Measurements from ENCODE around the gene ARHGEF7.
"Not testable (repeated sequence)": the region's sequence is repeated elsewhere in the genome, so short reads cannot be mapped to it uniquely, and the experiment has no call there.

Gene ARHGEF7

GRCh38 chr13:111251646-111252445 is 136.7 kb downstream of the ARHGEF7 start:
- DNase-seq (ENCODE audit: extremely low read depth, low read depth) = no peak
- H3K4me3 ChIP-seq (replicated peaks; ENCODE audit: low read depth, low read length) = no peak overlapping the region
- TF ChIP-seq CTCF (IDR thresholded peaks at IDR 0.05; ENCODE audit: low read depth, low read length, missing control alignments) = no peak

GRCh38 chr13:111252446-111253364 is 137.6 kb downstream of the ARHGEF7 start:
- H3K4me3 ChIP-seq (replicated peaks; ENCODE audit: low read depth, low read length) = no peak overlapping the region
- DNase-seq (ENCODE audit: extremely low read depth, low read depth) = no peak
- no peak for TF ChIP-seq CTCF (IDR thresholded peaks at IDR 0.05; ENCODE audit: low read depth, low read length, missing control alignments)

GRCh38 chr13:111253365-111253872 is 138.3 kb downstream of the ARHGEF7 start:
- TF ChIP-seq CTCF (IDR thresholded peaks at IDR 0.05; ENCODE audit: low read depth, low read length, missing control alignments) = no peak
- DNase-seq (ENCODE audit: extremely low read depth, low read depth) = no peak
- no peak overlapping the region for H3K4me3 ChIP-seq (replicated peaks; ENCODE audit: low read depth, low read length)

- no peak overlapping the region for H3K4me3 ChIP-seq (replicated peaks; ENCODE audit: low read depth, low read length)
- no peak for DNase-seq (ENCODE audit: extremely low read depth, low read depth)
- TF ChIP-seq CTCF (IDR thresholded peaks at IDR 0.05; ENCODE audit: low read depth, low read length, missing control alignments) = no peak
Measured at GRCh38 chr13:111255228-111255790, 140.2 kb downstream of the ARHGEF7 start.

GRCh38 chr13:111256458-111256857 is 141.3 kb downstream of the ARHGEF7 start:
- no peak for DNase-seq (ENCODE audit: extremely low read depth, low read depth)
- no peak for TF ChIP-seq CTCF (IDR thresholded peaks at IDR 0.05; ENCODE audit: low read depth, low read length, missing control alignments)
- no peak overlapping the region for H3K4me3 ChIP-seq (replicated peaks; ENCODE audit: low read depth, low read length)

- H3K4me3 ChIP-seq (replicated peaks; ENCODE audit: low read depth, low read length) = no peak overlapping the region
- no peak for DNase-seq (ENCODE audit: extremely low read depth, low read depth)
- no peak for TF ChIP-seq CTCF (IDR thresholded peaks at IDR 0.05; ENCODE audit: low read depth, low read length, missing control alignments)
Measured at GRCh38 chr13:111256946-111257345, 141.8 kb downstream of the ARHGEF7 start.

- DNase-seq (ENCODE audit: extremely low read depth, low read depth); H3K4me3 ChIP-seq (replicated peaks; ENCODE audit: low read depth, low read length): not testable (repeated sequence)
Measured at GRCh38 chr13:111257899-111258298, 142.8 kb downstream of the ARHGEF7 start.

All from HFF-Myc (cell line).